Psoas muscle (tissue), 8 donors: ENCODE data around the gene MMADHC. TPM values are rescaled to one million over a fixed set of nuclear protein-coding genes. Genes with fewer than 3 reads are reported as not detected.

Source experiments
- ATAC-seq, 4 donors: fragments of 200-7000 bp; cut with Tn5 transposase; one replicate each; pipeline ENCODE4 v1.9.1; 2020; ENCODE audit warnings: moderate library complexity in 3 of 4, mild to moderate bottlenecking in 2 of 4
- DNase-seq, 2 donors: peaks; one replicate each; pipeline ENCODE4 v3.0.0-alpha.2; 2020
- H3K27ac ChIP-seq: fragments of 200-600 bp; one replicate; pipeline ENCODE4 v1.8.0; 2022
- H3K27me3 ChIP-seq, 3 donors: fragments of 200-600 bp in 1 of 3; one replicate each; pipeline versions ENCODE4 v1.6.1 to v1.8.0; 2013 to 2022; ENCODE audit warnings: low read length in 2 of 3, mild to moderate bottlenecking in 2 of 3, moderate library complexity in 1 of 3; ENCODE audit not compliant: insufficient read depth in 3 of 3
- H3K36me3 ChIP-seq, 2 donors: fragments of 200-600 bp in 1 of 2; one replicate each; pipeline versions ENCODE4 v1.6.1 to v1.8.0; 2013 to 2022; ENCODE audit warnings: low read depth in 1 of 2, mild to moderate bottlenecking in 1 of 2, moderate library complexity in 1 of 2; ENCODE audit not compliant: insufficient read depth in 1 of 2
- H3K4me1 ChIP-seq: fragments of 200-600 bp; one replicate; pipeline ENCODE4 v1.8.0; 2022
- H3K4me3 ChIP-seq: fragments of 200-600 bp; one replicate; pipeline ENCODE4 v1.8.0; 2022; ENCODE audit warnings: mild to moderate bottlenecking
- H3K9me3 ChIP-seq: fragments of 200-600 bp; one replicate; pipeline ENCODE4 v1.8.0; 2022
- WGBS, 3 donors: extraction: QIAGEN DNeasy Blood & Tissue Kit; methylation state at CpG; one replicate each; pipeline versions ENCODE4 v1.1.6 to v1.1.7; 2013; 5-methylcytosine and 5-hydroxymethylcytosine counted together
- intact Hi-C, 2 donors: fragments of 100-400 bp; cut with DNase I; formaldehyde crosslinking; loops; one replicate each; pipeline versions ENCODE4 v1.11.0 to v1.14.2; 2022
- polyA plus RNA-seq, 3 donors: library from polyadenylated mRNA; stranded (reverse); fragments of 200-250 nt; gene quantifications; one replicate each; pipeline ENCODE4 v1.2.3, GENCODE V29; 2013
- total RNA-seq, 4 donors: library from RNA; stranded (reverse); fragmentation: NEBNext Ultra II Directional in 2 of 4; extraction: Animal tissue kit (Norgen Biotek cat#: 25700) in 2 of 4; gene quantifications; one replicate each; pipeline versions ENCODE4 v1.2.1 to v1.2.4, GENCODE V29; 2021 to 2023
- TF ChIP-seq, protein P1 (sequence below): fragments of 200-600 bp; IDR thresholded peaks from one replicate; pipeline ENCODE4 v1.8.0; 2022; ENCODE audit warnings: antibody characterized with exemption
- donor health status: healthy with polysubstance abuse.
- donor health status: DM: no; HTN: no; CAD: no; lungs with moderate emphysema.
- donor health status: Bipolar disorder and iron deficiency.
- donor health status: healthy.
- donor health status: DM: yes; HTN: yes; CAD: no.
- donor health status: DM: no; HTN: no; CAD: no.
- donor health status: DM: no; HTN: no; CAD: no.
- donor health status: DM: yes; HTN: yes; CAD: no.

Gene MMADHC
- total and polyA plus RNA-seq, 7 donors: 126 to 205 (median 165) TPM

DNA sequence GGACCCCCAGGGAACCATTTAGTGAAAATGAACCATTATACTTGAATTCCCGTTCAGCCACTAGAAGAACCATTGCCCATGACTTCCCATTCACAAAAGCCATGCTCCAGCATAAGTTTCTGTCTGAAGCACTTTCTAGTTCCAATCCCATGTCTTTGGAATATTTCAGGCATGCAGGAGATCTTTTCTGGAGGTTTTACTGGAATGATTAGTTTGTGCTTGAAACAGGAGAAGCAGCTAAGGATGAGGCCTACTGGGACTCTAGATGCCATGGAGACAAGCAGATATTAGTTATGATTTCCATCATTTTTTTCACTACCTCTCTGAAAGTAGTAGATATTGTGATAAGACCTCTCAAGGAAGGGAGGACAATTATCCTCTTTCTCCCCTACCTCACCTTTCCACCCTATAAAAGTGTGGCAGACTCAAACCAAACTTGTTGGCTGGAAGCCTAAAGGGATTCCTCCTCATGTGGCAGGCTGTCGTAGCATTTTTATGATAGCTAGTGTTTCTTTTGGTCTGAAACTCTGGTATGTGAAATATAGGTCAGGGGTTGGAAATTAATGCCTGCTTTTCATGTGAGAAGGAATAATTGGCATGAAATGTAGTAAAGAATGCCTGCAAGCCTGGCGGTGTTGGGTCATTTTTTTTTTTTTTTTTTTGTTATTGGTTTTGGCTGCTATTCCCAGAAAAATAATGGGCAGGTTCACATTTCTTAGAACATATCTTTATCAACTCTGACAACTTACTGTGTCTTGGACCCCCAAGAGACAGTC, 29.3 kb upstream of the MMADHC start:
- 56 to 78% (median 57%) methylated on average over 3 of the region's 3 CpGs for WGBS, 3 donors
- no peak for DNase-seq
- H3K4me3 ChIP-seq: no peak overlapping the region
- H3K36me3 ChIP-seq: no peaks in the 10 kb centered on the region
- ATAC-seq: no peak
- no peak overlapping the region for H3K27ac ChIP-seq
- TF ChIP-seq, protein P1, sequence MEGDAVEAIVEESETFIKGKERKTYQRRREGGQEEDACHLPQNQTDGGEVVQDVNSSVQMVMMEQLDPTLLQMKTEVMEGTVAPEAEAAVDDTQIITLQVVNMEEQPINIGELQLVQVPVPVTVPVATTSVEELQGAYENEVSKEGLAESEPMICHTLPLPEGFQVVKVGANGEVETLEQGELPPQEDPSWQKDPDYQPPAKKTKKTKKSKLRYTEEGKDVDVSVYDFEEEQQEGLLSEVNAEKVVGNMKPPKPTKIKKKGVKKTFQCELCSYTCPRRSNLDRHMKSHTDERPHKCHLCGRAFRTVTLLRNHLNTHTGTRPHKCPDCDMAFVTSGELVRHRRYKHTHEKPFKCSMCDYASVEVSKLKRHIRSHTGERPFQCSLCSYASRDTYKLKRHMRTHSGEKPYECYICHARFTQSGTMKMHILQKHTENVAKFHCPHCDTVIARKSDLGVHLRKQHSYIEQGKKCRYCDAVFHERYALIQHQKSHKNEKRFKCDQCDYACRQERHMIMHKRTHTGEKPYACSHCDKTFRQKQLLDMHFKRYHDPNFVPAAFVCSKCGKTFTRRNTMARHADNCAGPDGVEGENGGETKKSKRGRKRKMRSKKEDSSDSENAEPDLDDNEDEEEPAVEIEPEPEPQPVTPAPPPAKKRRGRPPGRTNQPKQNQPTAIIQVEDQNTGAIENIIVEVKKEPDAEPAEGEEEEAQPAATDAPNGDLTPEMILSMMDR: no peak
- H3K4me1 ChIP-seq: no peaks in the 10 kb centered on the region
- no peaks in the 10 kb centered on the region for H3K27me3 ChIP-seq
- intact Hi-C loops: no loop called here
- H3K9me3 ChIP-seq: no peaks in the 10 kb centered on the region

GRCh38 chr2:149613704-149614103, 26.1 kb upstream of the MMADHC start:
- 91 to 93% (median 93%) methylated on average over 2 of the region's 2 CpGs for WGBS, 3 donors
- Histone ChIP-seq H3K27ac (no peak overlapping the region), H3K36me3 (no peaks in the 10 kb centered on the region), H3K9me3 (no peaks in the 10 kb centered on the region), H3K27me3 (no peaks in the 10 kb centered on the region), H3K4me3 (no peak overlapping the region), H3K4me1 (no peaks in the 10 kb centered on the region)
- TF ChIP-seq, protein P1: no peak
- DNase-seq: no peak
- intact Hi-C loops: no loop called here
- no peak for ATAC-seq

- no peak overlapping the region for H3K27ac ChIP-seq
- H3K36me3 ChIP-seq: no peaks in the 10 kb centered on the region
- intact Hi-C loops: no loop called here
- no peaks in the 10 kb centered on the region for H3K4me1 ChIP-seq
- DNase-seq (no peak), ATAC-seq (no peak)
- WGBS, 3 donors: 46 to 65% (median 54%) methylated on average over 1 of the region's 1 CpG
- H3K27me3 ChIP-seq: no peaks in the 10 kb centered on the region
- TF ChIP-seq, protein P1: no peak
- no peaks in the 10 kb centered on the region for H3K9me3 ChIP-seq
- H3K4me3 ChIP-seq: no peak overlapping the region
These were observed 24.5 kb upstream of the MMADHC start for GRCh38 chr2:149612122-149612521.

DNA sequence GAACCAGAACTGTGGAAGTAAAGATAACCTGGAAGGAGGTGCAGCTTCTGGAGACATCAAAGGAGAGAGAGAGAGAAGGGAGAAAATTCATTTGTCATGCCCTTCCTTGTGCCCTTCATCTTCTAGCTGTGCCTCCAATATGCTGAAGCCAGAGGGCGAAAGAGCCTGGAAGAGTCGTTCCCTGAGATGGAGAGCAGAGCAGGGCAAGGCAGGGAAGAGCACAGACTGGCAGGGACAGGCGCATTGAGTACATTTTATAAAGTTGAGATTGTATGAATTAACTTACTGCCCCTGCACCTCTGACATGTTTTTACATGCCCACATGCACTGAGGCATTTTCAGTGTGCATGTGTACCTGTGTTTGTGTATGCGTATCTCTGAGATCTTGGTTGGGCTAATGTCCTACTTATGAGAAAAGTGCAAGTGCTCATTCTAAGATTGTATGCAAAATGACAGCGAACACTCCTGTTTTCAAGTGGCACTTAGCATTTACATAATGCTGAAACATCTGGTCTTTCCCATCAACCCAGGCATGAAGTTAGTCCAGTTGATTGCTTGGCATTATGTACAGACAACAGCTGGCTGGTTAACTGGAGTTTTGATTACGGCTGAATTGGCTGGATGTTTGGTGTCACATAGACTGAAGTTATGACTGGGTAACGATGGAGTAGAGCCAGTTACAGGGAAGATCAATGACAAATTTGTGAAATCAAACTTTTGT, 23.7 kb upstream of the MMADHC start:
- Histone ChIP-seq H3K9me3 (no peaks in the 10 kb centered on the region), H3K4me3 (no peak overlapping the region), H3K27ac (no peak overlapping the region), H3K36me3 (no peaks in the 10 kb centered on the region), H3K4me1 (no peaks in the 10 kb centered on the region), H3K27me3 (no peaks in the 10 kb centered on the region)
- no peak for ATAC-seq
- TF ChIP-seq, protein P1: no peak
- no peak for DNase-seq
- WGBS, 3 donors: 50 to 51% (median 50%) methylated on average over 7 of the region's 7 CpGs
- intact Hi-C loops: no loop called here
